Testis (tissue), 2 donors: ENCODE results near the gene SBNO2.

Source experiments
- POLR2A ChIP-seq: fragments of 450-650 bp; IDR thresholded peaks from one replicate; pipeline ENCODE4 v1.6.1; 2017; ENCODE audit warnings: antibody characterized with exemption, mild to moderate bottlenecking, moderate library complexity
- TF ChIP-seq, protein P1 (sequence below), 3 experiments: fragments of 450-650 bp in 2 of 3; fragments of 200-600 bp in 1 of 3; sonication (generic) in 1 of 3; IDR thresholded peaks; one replicate each; pipeline ENCODE4 v1.5.1; 2016 to 2019; ENCODE audit warnings: antibody characterized with exemption in 3 of 3, mild to moderate bottlenecking in 2 of 3, moderate library complexity in 1 of 3

DNA sequence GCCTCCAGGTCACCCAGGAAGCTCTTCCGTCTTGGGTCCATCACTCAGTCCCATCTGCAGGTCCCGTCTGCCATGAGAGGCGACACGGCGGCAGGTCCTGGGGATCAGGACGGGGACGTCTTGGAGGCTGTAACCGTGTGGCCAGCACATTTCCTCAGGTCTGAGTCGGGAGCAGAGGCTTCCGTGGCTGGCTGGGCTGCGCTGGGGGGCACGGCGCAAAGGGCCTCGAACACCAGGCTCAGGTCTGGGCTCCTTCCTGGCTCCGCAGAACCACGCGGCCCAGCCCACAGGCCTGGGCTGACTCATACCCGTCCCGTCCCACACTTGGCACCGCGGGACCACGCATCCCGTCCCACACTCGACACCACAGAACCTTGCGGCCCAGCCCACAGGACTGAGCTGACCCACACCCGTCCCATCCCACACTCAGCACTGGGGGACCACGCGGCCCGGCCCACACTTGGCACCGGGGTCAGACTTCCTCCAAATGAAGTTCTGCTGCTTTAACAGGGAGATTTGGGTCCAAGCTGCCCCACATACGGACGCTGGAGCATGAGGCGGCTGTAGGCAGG is 30.2 kb downstream of the SBNO2 start:
- TF ChIP-seq POLR2A: no peak
- TF ChIP-seq, protein P1, sequence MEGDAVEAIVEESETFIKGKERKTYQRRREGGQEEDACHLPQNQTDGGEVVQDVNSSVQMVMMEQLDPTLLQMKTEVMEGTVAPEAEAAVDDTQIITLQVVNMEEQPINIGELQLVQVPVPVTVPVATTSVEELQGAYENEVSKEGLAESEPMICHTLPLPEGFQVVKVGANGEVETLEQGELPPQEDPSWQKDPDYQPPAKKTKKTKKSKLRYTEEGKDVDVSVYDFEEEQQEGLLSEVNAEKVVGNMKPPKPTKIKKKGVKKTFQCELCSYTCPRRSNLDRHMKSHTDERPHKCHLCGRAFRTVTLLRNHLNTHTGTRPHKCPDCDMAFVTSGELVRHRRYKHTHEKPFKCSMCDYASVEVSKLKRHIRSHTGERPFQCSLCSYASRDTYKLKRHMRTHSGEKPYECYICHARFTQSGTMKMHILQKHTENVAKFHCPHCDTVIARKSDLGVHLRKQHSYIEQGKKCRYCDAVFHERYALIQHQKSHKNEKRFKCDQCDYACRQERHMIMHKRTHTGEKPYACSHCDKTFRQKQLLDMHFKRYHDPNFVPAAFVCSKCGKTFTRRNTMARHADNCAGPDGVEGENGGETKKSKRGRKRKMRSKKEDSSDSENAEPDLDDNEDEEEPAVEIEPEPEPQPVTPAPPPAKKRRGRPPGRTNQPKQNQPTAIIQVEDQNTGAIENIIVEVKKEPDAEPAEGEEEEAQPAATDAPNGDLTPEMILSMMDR (IDR thresholded peaks at IDR 0.05): no peak
